Measurements from ENCODE around the gene NPHS2.
"Not testable (repeated sequence)": the region's sequence is repeated elsewhere in the genome, so short reads cannot be mapped to it uniquely, and the experiment has no call there.

NPHS2 gene

GRCh38 chr1:179545321-179545720, 30.4 kb downstream of the NPHS2 start:
- no peak for DNase-seq

- DNase-seq = no peak
Measured at GRCh38 chr1:179541774-179542173, 34.0 kb downstream of the NPHS2 start.

DNA sequence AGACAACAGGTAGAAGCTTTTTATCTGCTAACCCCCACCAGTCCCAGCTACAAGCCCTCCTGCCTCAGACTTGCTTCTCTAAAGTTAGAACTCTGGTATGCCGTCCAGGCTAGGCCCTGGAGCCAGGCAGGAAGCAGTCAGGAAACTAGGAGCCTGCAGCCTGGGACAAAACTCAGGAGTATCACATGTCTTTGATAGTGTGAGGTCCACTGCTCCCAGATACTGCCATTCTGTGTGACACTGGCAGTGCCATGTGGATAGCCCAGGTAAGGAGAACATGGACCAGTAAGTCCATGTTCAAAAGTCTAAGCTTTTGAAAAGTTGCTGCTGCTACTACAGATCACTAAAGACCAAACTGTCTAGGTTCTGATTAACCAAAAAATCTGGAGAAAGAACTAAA, 45.4 kb downstream of the NPHS2 start:
- DNase-seq = no peak

- DNase-seq = no peak
Measured at GRCh38 chr1:179529482-179530195, 46.1 kb downstream of the NPHS2 start.

GRCh38 chr1:179518544-179518943, 57.2 kb downstream of the NPHS2 start:
- DNase-seq = not testable (repeated sequence)

- no peak for DNase-seq
Measured at GRCh38 chr1:179516976-179517705, 58.6 kb downstream of the NPHS2 start.

DNA sequence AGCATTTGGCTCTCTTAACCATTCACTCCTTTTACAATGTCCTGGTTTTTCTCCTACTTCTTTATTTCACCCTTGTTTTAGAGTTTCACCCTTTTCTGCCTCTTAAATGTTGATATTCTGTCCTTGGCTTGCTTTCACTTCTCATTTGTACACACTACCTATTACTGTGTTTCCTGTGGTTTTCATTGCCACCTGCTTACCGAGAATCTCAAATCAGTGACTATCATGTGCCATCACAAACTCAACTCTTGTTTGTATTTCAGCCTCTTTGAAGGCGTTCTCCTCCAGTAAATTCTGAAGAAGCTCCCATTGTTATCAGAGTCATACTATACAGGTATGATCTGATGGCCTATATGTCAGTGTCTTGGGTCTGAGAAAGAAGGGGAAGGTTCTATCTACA, 65.7 kb downstream of the NPHS2 start:
- no peak for DNase-seq

GRCh38 chr1:179509384-179509783, 66.4 kb downstream of the NPHS2 start:
- no peak for DNase-seq

- no peak for DNase-seq
Measured at GRCh38 chr1:179506199-179506598, 69.5 kb downstream of the NPHS2 start.
